ENCODE data around the gene XIAP.
"Not testable (repeated sequence)": the region's sequence is repeated elsewhere in the genome, so short reads cannot be mapped to it uniquely, and the experiment has no call there.

Gene XIAP

DNA sequence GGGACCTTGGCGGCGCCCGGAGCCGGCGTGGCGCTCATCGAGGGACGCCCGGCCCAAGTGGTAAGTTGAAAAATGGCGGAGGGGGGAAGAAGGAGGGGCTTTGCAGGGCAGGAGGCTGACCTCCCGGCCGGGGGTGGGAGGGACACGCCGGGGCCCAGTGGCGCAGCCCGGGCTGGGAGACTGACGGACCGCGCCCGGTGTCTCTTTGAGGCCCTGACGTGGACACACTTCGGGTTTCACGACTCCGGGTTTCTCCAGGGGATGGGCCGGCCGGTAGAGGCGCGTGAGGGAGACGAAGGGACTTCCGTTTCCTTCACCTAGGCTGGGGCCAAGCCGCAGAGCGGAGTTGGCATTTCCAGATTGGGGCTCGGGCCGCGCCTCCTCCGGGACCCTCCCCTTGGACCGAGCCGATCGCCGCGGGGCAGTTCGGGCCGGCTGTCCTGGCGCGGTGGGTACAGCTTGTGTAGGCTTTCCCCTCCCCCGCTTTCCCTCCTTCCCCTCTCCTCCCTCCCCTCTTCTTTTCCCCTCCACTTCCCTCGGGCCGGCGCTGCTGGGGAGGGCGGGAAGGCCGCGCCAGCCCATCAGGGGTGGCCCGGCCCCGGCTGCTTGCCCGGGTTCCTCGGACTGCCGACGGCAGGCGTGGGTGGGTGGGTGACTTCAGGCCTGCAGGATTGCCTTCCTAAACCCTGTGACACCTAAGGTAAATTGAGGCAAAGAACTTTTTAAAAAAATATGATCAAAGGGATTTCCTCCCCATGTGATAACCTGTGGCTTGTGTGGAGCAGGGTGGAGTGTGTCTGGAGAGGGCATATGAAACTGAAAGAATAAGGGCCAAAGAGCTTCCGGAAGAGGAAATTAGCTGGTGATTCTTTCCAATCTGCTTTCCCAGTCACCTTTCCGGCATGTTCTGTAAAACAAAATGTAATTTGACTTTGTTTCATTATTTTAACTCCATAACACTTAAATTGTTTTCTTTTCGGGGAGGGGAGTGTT is at the start of gene XIAP:
XIAP (plus strand) TSS at position 208 of the 993 bp plus-strand sequence. CDS start 25,610 bp downstream, outside the sequence.
- peak; percentile 79 for DNase-seq

DNA sequence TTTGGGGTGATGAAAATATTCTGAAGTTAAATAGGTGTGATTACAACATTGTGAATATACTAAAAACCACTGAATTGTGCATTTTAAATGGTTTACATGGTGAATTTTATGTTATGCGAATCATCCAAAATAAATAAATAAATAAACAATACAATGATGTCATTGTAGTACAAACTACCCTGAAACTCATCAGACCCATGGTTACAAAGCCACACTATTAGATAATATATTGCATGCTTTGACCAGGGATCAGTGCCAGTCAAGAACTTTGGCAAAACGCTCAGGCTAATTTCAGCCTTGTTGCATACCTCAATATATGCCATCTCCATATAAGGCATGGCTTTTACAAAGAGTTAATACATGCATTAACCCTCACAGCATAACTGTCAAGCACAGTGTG is 45.5 kb upstream of the XIAP start:
- no peak for DNase-seq

DNA sequence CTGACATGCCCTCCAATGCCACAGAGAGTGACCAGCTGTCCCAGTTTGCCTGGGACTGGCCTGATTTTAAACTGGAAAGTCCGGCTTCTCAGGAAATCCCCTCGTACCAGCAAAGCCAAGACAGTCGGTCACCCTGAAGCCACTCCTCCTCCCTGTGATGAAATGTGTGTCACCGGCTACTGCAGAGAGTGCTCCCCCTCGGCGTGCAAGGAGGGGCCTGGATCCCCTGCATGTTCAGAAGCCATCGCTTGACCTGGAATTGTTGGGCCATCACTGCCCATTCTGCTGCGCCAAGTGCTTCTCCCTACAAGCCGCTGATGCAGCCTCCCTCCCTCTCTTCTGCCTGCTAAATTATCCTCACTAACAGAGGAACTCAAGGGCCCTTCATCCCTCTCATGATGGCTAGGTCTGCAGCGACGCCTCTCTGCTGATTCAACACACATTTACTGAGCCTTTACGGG is 44.9 kb upstream of the XIAP start:
- not testable (repeated sequence) for DNase-seq

DNA sequence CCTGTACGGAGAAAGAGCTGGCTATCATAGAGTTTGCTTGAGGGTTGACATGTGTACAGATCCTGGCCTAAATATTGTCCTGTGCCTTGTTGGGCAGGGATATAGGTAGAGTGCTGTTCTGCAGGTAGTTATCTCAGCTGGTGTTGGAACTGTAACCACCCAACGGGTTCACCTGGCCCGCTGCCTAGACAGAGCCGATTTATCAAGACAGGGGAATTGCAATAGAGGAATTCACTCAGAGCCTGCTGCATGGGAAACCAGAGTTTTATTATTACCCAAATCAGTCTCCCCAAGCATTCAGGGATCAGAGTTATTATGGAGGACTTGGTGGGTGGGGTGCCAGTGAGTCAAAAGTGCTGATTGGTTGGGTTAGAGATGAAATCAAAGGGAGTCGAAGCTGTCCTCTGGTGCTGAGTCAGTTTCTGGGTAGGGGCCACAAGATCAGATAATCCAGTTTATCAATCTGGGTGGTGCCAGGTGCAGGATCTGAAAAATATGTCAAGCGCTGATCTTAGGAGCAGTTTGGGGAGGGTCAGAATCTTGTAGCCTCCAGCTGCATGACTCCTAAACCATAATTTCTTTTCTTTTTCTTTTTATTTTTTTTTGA is 42.5 kb upstream of the XIAP start:
- DNase-seq, result no peak

DNA sequence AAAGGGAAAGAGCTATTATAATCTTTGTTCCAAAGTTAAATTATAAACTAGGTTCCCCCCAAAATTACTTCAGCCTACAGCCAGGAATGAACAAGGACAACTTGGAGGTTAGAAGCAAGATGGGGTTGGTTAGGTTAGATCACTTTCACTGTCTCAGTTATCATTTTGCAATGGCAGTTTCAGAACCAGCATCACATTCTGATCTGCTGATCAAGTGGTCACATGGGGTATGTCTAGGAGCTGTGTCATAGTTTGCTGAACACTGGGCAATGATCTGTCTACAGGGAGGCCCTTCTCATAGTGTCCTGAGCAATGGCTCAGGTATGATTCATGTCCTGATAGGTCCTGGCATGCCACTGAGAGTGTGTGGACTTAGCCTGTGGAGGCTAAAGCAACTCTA is 41.6 kb upstream of the XIAP start:
- no peak for DNase-seq

DNA sequence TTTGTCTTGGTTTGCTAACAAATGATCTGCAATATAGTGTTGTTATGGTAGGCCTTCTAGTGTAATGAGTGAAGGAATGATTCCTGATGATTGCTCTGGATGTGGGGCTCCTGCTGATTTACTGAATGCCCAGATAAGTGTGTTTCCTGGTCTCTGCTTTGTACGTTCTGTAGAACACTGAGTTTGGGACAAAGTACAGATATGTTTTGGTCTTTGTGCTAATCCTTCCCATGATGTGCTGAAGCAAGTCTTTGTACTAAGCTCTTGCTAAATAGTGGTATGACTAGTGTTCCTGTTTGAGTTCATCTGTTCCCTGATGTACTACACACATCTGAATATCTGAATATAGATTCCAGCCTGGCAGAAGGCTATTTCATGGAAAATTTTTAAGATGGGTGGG is 36.9 kb upstream of the XIAP start:
- DNase-seq, result no peak

DNA sequence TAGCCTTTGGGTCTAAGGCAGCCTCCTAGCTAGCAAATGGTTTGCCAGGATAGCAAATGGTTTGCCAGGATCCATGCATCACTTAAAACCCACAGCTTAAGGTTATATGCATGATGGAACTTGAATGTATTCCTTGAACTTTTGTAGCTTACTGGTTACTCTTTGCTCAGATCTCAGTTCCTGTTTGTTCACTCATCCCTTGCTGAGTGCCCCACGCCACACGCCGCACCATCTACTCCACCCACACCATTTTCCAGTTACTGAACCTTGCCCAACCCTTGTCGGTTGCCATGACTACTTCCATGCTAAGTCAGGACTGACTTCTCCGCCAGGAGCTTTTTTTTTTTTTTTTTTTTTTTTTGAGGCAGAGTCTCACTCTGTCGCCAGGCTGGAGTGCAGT is 29.5 kb upstream of the XIAP start:
- DNase-seq, result peak; percentile 60

DNA sequence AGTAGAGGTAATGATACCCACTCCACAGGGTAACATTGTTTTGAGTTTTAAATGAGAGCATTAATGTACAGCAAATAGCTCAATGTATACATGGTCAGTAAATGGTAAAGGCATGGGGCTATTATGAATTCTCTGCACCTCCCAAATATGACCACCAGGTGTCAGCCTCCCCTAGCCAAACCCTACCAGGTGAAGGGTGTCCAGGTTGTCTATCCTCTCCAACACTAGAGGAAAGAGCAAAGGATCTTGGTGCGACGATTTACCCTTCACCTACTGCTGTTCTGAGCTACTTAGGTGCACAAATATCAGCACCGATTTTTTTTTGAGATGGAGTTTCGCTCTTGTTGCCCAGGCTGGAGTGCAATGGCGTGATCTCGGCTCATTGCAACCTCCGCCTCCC is 26.5 kb upstream of the XIAP start:
- DNase-seq, result peak; percentile 51

DNA sequence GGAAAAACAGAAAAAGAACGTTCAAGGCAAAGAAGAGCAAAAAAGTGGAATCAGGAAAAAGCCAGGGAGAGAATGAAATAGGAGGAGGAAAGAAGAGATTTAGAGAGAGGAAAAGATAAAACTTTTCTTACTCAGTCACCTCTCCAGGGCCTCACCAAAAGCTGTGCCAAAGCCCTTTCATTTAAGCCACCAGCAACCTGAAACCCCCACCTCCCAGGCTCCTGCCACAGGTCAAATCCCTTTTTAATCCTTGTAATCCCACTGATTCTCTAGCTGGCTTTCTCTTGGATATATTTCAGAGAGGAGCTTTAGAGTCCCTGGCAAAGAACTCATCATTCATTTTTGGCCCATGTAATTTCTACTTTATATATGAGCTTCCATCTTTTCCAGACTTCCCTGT is 25.7 kb upstream of the XIAP start:
- no peak for DNase-seq

DNA sequence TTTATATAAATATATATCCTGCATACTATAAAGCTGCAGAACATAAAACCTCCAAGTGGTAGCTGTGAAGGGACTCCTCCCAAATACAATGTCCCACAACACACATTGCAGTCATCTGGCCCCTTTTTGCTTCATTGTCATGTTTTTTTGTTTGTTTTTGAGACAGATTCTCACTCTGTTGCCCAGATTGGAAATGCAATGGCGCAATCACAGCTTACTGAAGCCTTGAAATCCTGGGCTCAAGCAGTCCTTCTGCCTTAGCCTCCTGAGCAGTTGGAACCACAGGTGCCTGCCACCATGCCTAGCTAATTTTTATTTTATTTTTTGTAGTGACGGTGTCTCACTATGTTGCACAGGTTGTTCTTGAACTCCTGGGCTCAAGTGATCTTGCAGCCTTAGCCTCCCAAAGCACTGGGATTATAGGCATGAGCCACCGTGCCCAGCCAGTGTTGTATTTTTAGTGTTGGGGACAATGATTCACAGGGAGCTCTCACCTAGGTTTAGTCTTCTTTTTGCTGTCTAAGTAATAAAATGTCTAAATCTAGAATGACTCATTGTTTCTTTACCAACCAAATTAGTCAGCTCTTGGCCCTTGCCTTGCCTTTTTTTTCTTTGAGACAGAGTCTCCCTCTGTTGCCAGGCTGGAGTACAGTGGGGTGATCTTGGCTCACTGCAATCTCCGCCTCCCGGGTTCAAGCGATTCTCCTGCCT is 24.0 kb upstream of the XIAP start:
- no peak for DNase-seq

DNA sequence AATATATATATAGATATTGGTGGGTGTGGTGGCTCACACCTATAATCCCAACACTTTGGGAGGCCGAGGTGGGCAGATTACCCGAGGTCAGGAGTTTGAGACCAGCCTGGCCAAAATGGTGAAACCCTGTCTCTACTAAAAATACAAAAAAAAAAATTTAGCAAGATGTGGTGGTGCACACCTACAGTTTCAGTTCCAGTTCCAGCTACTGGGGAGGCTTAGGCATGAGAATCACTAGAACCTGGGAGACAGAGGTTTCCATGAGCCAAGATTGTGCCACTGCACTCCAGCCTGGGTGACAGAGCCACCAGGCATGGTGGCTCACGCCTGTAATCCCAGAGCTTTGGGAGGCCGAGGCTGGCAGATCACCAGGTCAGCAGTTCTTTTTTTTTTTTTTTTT is 14.7 kb upstream of the XIAP start:
- not testable (repeated sequence) for DNase-seq

DNA sequence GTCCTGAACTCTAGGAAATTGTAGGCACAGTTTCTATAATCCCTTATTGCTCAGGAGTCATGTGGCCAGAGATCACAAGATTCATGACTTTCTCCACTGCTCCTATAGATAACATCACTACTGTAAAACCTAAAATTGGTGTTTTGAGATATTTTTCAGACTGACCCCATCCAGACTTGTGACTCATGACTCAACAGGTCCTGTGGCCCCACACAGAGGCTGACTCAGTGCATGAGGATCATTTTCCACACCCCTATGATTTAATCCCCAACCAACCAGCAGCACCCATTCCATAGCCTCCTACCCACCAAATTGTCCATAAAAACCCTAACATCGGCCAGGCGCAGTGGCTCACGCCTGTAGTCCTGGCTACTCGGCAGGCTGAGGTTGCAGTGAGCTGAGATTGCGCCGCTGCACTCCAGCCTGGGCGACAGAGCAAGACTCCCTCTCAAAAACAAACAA is 13.2 kb upstream of the XIAP start:
- no peak for DNase-seq

DNA sequence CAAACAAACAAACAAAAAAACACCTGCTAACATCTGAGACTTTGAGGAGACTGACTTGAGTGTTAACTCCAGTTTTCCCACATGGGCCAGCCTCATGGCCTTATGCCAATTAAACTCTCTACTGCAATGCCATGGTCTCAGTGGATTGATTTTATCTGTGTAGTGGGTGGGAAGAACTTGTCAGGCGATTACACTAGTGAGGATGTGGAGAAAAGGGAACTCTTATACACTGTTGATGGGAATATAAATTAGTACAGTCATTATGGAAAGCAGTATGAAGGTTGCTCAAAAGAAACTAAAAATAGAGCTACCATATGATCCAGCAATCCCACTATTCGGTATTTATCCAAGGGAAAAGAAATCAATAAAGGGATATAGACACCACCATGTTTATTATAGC is 12.8 kb upstream of the XIAP start:
- DNase-seq, result no peak

DNA sequence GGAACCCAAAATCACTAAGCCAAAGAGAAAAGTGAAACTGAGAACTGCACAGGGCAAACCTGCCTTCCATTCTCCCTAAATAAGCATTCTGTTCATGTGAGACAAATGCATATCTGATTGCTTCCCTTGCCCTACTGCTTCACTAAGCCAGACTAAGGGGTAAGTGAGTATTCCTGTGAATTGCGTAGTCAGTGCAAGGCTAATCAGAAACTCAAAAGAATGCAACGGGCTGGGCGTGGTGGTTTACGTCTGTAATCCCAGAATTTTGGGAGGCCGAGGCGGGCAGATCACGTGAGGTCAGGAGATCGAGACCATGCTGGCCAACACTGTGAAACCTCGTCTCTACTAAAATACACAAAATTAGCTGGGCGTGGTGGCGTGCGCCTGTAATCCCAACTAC is 10.8 kb upstream of the XIAP start:
- no peak for DNase-seq

DNA sequence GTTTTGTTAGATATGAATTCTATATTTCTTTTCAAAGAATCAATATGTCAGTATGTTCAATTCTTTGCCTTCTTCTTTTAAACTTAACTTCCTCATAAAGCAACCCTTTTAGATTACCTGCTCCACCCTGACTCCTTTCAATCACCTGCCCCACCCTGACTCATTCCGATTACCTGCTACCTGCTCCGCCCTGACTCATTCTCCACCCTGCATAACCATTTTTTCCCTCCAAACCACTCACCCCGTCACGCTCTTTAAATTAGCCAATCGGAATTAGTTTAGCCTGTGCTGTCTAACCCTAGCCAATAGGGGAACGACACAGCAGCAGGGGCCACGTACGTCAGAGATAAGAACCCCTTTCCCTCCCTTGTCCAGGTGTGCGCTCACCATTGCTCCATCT is 9.9 kb upstream of the XIAP start:
- DNase-seq, result not testable (repeated sequence)

DNA sequence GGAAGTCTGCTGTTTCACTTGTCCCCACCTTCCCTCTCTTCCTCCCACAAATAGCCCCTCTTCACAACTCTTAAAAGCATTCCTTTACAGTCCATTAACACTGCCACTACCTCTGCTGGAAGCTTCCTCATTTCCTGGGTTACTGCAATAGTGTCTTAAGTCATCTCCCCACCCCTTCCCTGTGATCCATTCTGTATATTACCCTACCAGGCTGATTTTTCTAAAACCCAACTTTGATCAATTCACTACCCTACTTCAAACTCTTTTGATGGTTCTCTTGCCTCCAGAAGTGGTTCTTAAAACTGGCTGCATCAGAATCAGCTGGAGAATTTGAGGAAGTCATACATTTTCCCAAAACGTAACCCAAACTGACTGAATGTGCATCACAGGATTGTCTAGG is 8.8 kb upstream of the XIAP start:
- no peak for DNase-seq

DNA sequence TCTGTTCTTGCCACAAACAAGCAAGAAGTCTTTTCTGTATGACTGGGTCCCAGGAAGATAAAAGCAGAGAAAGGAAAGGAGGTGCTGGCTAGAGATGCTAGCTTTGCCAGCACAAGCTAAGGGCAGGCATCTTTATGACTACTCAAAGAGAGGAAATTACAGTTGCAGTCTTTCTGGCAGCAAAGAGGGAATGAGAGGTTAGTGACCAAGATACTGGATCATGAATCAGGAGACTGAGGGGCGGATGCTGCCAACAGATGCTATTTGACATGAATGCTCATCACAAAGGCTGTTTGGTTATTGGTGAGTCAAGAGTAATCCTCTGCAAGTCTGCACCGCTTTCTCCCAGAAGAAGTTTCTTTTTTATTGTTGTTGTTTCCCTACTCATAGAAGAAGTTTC is 5.5 kb upstream of the XIAP start:
- no peak for DNase-seq

DNA sequence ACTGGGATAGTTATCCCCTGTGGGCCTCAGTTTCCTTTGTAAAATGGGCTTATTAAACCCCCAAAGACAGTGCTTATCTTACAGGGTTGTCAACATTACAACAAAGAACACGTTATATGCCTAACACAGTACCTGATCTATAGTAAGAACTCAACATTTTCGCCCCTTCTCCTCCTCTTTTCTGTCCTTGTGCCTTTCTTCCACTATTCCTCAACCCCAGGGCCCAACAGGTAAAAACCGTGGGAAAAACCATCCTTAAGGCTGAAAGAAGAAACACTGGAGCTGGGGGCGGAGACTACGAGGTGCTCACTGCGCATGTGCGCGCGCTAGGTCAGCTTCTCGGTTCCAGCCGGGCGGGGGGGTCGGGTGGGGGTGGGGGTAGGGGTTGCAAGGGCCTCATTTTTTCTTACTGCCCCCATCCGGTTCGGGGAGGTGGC is 426 bp upstream of the XIAP start:
- DNase-seq, result no peak

DNA sequence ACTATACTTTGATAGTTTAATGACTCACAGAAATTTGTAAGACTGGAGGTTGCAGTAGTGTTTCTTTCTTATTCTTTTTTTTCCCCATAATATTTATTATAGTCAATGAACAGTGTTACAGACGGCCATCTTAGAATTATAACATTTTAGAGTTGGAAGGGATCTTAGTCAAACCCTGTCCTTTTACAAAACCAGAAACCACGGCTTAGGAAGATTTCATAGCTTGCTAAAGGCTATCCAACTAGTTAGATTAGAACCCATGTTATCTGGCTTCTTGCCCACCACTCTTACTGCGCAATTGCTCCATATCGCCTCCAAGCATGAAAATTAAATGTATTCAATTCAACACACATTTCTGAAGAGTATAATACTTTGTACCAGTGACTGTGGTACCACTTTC is 1.1 kb downstream of the XIAP start:
- no peak for DNase-seq

DNA sequence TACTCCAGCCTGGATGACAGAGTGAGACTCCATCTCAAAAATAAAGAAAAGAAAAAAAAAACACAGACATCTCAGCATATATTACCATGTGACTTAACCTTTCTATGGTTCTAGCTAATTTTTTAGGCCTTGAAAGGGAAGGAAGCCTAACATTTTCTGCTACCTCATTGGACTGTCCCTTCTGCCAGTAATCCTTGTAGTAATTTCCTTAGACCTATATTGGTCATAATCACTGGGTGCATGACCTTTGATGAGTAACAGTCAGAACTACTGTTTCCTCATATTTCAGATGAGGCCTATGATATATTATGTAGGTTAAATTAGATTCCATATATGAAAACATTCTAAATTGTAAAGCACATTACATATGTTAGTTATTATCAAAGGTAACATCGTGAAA is 9.6 kb downstream of the XIAP start:
- no peak for DNase-seq

DNA sequence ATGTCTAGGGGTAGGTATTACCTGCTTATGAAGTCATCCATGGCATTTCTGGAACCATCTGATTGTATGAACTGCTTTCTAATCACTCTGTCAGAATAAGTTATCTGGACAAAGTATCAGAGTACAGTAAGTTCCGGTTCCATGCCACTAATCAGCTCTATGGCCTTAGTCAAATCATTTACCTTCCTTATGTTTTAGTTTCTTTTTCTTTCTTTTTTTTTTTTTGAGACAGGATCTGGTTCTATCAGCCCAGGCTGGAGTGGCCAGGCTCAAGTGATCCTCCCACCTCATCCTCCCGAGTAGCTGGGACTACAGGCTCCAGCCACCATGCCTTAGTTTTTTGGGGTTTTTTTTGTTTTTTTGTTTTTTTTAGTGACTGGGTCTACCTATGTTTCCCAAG is 11.5 kb downstream of the XIAP start:
- no peak for DNase-seq

DNA sequence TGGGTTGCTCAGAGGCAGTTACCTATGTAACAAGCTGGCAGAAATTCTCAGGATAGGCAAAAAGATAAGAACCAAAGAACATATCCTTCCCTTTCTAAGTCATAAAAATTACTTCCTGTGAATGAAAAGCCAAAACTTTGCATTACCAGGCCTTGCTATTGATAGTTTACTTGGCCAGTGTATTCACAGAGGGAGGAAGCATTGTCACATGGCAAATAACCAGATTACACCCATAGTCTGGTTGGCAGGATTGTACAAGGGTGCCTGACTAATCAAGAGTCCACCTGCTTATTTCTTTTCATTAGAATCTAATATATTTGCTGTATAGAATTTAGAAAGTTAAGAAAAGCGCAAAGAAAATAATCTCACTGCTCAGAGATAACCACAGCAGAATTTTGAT is 14.1 kb downstream of the XIAP start:
- no peak for DNase-seq

DNA sequence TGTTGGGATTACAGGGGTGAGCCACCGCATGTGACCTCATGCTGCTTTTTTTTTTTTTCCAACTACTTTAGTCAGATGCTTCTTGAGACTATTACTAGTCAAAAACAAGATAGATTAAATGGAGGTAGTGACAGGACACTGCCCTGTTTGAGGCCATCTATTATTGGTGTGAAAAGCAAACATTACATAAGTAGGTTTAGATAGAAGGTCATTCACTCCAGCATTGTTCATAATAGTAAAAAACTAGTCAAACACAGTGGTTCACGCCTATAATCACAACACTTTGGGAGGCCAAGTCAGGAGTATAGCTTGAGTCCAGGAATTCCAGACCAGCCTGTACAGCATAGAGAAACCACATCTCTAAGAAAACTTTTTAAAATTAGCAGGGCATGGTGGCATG is 16.3 kb downstream of the XIAP start:
- no peak for DNase-seq

DNA sequence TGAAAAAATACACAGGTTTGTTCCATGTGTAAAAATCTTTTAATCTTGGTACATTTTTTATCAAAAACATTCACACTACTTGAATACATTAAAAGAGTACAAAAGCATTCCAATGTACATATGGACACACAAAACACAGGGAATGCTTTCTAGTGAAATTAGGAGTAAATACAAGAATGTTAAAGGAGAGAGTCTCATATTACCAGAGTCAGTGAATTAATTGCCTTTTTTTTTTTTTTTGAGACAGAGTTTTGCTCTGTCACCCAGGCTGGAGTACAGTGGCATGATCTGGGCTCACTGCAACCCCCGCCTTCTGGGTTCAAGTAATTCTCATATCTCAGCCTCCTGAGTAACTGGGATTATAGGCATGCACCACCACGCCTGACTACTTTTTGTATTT is 17.0 kb downstream of the XIAP start:
- DNase-seq, result no peak
